Activated T-helper 17 cell treated with anti-CD3 and anti-CD28 coated beads, Interleukin-2, amount 50 U/mL, for 72 hours (primary cell): ENCODE results near the gene FGGY. TPM values are rescaled to one million over a fixed set of nuclear protein-coding genes. Genes with fewer than 3 reads are reported as not detected.

ENCODE experiments used
- ATAC-seq: fragments of 150-1000 bp; cut with Tn5 transposase; replicated peaks from 2 replicates; pipeline ENCODE4 v1.10.0; 2021; ENCODE audit warnings: mild to moderate bottlenecking, moderate library complexity
- H3K27ac Mint-ChIP-seq: one replicate; pipeline ENCODE4 v1.8.0; 2022; ENCODE audit warnings: mixed read lengths
- H3K27me3 Mint-ChIP-seq: one replicate; pipeline ENCODE4 v1.8.0; 2022; ENCODE audit warnings: mixed read lengths
- H3K36me3 Mint-ChIP-seq: one replicate; pipeline ENCODE4 v1.8.0; 2022; ENCODE audit warnings: low read depth, mild to moderate bottlenecking, mixed read lengths
- H3K4me1 Mint-ChIP-seq: one replicate; pipeline ENCODE4 v1.8.0; 2022; ENCODE audit warnings: mixed read lengths
- H3K4me3 Mint-ChIP-seq: one replicate; pipeline ENCODE4 v1.8.0; 2022; ENCODE audit warnings: mild to moderate bottlenecking, mixed read lengths
- H3K9me3 Mint-ChIP-seq: one replicate; pipeline ENCODE4 v1.8.0; 2022; ENCODE audit warnings: mixed read lengths
- total RNA-seq, 2 donors: library from RNA; stranded (reverse); gene quantifications; one replicate each; pipeline ENCODE4 v1.2.3, GENCODE V29; 2022

Gene FGGY
- total RNA-seq, 2 donors from 2014 or later, result 8.1 to 16.4 TPM

DNA sequence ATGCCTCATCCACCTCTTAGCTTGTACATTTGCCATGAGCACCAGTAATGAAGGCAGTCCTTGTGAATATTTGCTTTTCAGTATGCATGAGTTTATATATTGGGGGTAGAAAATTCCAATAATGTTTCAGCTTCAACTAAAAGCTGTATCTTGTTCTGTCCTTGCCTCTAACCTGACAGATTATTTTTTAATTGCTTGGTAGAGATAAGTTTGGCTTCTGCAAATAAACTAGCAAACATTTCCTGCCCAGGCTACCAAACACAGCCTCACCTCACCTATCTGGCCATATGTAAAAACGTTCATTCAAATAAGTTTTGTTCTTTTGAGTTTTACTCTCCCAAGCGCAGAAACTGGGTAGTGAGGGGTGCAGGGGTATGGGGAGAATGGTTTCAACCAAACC, 442.2 kb downstream of the FGGY start:
- Mint-ChIP-seq H3K27ac (no peak overlapping the region), H3K36me3 (no peaks in the 10 kb centered on the region), H3K27me3 (no peaks in the 10 kb centered on the region), H3K4me1 (no peaks in the 10 kb centered on the region), H3K9me3 (peaks cover 7% of the 10 kb centered on the region), H3K4me3 (no peak overlapping the region)
- no peak for ATAC-seq

DNA sequence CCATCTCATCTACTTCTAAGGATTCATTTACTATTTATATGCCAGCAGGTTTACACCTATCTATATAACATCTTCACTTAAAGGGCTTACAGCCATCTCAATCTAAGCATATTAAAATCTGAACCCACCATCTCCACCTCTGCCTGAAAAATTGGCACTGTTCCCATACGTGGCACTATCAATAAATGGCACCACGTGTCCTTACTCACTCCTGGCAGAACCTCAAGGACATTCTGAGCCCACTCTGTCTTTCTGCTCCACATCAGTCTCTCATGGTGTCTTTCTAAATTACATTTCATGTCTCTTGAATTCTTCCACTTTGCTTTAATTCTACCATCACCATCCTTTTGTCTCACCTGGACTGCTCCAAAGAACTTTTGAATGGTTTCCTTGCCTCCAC, 445.6 kb downstream of the FGGY start:
- no peaks in the 10 kb centered on the region for H3K27me3 Mint-ChIP-seq
- H3K27ac Mint-ChIP-seq, result no peak overlapping the region
- ATAC-seq, result no peak
- H3K9me3 Mint-ChIP-seq, result no peaks in the 10 kb centered on the region
- H3K36me3 Mint-ChIP-seq, result no peaks in the 10 kb centered on the region
- H3K4me3 Mint-ChIP-seq, result no peak overlapping the region
- no peaks in the 10 kb centered on the region for H3K4me1 Mint-ChIP-seq

DNA sequence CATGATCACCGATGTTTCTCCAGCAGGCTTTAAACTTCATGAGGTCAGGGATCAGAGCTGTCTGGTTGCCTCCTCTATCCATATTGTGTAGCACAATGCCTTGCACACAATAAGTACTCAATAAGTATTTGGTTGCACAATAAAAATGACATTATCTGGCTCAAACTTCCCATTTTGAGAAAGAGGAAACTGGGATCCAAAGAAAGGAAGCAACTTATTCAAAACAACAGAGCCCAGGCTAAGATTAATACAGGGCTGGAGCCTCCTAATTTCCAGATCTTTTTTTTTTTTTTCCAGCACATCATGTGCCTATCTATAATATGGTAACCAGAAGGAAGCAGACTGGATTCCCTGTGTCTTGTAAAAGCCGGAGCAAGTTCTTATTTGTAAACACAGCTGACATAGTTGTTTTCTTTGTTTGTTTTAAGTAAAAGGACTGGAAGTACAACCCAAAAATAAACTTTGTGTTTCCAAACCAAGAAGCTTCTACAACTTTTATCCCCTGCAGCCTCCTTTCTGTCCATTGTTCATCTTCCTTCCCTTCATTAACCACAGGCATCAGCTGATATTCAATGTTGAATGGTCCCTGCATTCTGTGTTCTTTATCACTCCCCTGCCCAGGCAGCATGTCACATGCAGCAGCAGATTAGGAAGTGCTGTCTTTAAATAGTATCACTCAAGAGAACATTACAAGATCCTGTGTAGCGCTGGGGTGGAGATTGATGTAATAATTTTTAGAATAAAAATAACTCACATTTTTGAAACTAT, 446.6 kb downstream of the FGGY start:
- H3K9me3 Mint-ChIP-seq, result no peaks in the 10 kb centered on the region
- H3K27me3 Mint-ChIP-seq, result no peaks in the 10 kb centered on the region
- no peaks in the 10 kb centered on the region for H3K4me1 Mint-ChIP-seq
- no peak overlapping the region for H3K4me3 Mint-ChIP-seq
- ATAC-seq, result no peak
- no peaks in the 10 kb centered on the region for H3K36me3 Mint-ChIP-seq
- H3K27ac Mint-ChIP-seq, result no peak overlapping the region

- Mint-ChIP-seq H3K36me3 (no peaks in the 10 kb centered on the region), H3K9me3 (no peaks in the 10 kb centered on the region), H3K27me3 (no peaks in the 10 kb centered on the region), H3K27ac (no peak overlapping the region), H3K4me1 (no peaks in the 10 kb centered on the region), H3K4me3 (no peak overlapping the region)
- no peak for ATAC-seq
Measured at GRCh38 chr1:59747420-59748024, 450.6 kb downstream of the FGGY start.

DNA sequence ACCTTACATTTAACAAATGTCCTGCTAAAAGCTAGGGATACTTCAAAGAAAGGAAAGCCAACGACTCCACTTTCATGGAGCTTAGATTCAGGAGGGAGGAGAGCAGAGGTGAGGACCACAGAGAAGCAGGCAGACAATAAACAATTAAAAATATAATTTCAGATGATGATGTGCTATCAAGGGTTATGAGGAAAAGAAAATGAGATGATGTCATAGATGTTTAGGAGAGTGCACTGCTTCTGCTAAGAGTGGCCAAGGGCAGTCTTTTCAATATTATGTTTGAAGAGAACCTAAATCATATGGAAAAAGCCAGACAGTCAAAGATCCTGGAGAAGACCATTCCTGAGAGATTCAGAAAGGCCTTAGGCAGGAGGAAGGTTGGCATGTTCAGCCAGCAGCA, 451.2 kb downstream of the FGGY start:
- Mint-ChIP-seq H3K36me3 (no peaks in the 10 kb centered on the region), H3K27me3 (no peaks in the 10 kb centered on the region), H3K4me3 (no peak overlapping the region), H3K4me1 (no peaks in the 10 kb centered on the region), H3K27ac (no peak overlapping the region), H3K9me3 (no peaks in the 10 kb centered on the region)
- ATAC-seq, result no peak

DNA sequence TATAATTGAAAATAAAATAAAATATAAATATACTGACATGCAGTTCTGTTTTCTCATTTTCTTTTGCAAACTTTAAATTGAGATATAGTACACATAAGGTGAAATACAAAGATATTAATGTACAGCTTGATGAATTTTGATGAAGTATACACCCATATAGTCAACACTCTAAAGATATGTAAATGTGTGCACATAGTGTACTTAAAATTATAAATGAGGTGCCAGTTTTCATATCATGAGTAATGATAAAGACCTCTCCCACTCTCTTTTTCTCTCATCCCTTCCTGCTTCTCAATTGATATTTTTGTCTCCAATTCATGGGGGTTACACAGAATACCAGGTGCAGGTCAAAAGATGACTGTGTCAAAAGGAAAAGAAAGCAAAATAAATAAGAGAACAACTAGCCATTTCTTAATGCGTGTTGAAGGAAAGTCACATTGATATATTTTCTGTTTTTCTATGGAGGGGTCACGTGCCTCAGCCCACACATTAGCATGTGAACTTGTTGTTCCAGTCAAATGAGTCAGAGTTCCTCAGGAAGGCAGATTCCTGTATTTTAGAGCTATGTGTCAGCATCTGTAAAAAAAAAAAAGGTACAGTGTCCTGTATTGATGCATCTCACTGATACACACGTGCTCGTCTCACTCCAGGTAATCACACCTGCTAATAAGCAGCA, 453.6 kb downstream of the FGGY start:
- peak; percentile 47 for ATAC-seq
- no peaks in the 10 kb centered on the region for H3K36me3 Mint-ChIP-seq
- H3K9me3 Mint-ChIP-seq, result no peaks in the 10 kb centered on the region

DNA sequence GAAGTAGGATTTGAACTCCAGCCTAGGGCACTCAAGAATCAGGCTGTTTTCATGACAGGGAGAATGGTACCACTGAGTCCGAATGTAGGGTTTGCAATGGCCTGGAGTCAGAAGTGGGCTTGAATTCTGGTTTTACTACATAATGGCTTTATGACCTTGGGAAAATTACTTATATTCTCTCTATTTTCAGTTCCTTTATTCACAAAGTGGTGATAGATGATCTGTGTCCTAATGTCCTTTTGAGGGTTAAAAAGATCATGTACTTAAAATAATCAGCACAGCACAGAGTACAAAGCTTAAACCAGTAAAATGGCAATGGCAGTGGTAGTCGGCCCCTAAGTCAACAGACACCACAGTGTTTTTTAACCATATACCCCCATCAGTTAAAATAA, 454.1 kb downstream of the FGGY start:
- ATAC-seq, result no peak
- Mint-ChIP-seq H3K27me3 (no peaks in the 10 kb centered on the region), H3K4me1 (no peaks in the 10 kb centered on the region), H3K36me3 (no peaks in the 10 kb centered on the region), H3K4me3 (no peak overlapping the region), H3K9me3 (no peaks in the 10 kb centered on the region), H3K27ac (no peak overlapping the region)

More for the DNA sequence above, 453.6 kb downstream of the FGGY start:
- Mint-ChIP-seq H3K4me1 (no peaks in the 10 kb centered on the region), H3K27ac (no peak overlapping the region), H3K4me3 (no peak overlapping the region), H3K27me3 (no peaks in the 10 kb centered on the region)

DNA sequence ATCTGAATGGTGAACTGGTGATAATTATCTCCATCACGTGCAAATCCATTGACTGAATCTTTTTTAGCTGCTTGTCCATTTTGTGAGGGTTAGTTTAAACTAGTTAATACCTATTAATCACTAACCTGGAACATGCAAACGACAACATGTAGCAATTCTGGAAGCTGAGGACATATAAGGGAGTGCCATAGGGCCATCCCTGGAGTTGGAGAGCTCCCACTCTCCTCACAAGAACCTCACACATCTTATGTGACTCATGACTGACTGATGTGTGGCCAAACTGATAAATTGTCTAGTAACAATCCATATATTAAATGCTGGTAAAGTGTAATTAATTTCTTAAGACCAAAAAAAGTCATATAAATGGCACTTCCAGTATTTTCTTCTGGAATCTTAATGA, 454.9 kb downstream of the FGGY start:
- H3K9me3 Mint-ChIP-seq, result no peaks in the 10 kb centered on the region
- H3K4me1 Mint-ChIP-seq, result no peaks in the 10 kb centered on the region
- no peak overlapping the region for H3K27ac Mint-ChIP-seq
- H3K36me3 Mint-ChIP-seq, result no peaks in the 10 kb centered on the region
- no peak overlapping the region for H3K4me3 Mint-ChIP-seq
- ATAC-seq, result no peak
- H3K27me3 Mint-ChIP-seq, result no peaks in the 10 kb centered on the region

GRCh38 chr1:59752556-59753414, 455.9 kb downstream of the FGGY start:
- no peak overlapping the region for H3K4me3 Mint-ChIP-seq
- H3K36me3 Mint-ChIP-seq, result no peaks in the 10 kb centered on the region
- no peaks in the 10 kb centered on the region for H3K27me3 Mint-ChIP-seq
- peak; percentile 63 for ATAC-seq
- no peaks in the 10 kb centered on the region for H3K4me1 Mint-ChIP-seq
- H3K9me3 Mint-ChIP-seq, result no peaks in the 10 kb centered on the region
- H3K27ac Mint-ChIP-seq, result no peak overlapping the region

GRCh38 chr1:59755069-59755685, 458.3 kb downstream of the FGGY start:
- Mint-ChIP-seq H3K36me3 (no peaks in the 10 kb centered on the region), H3K27ac (no peak overlapping the region), H3K4me1 (no peaks in the 10 kb centered on the region), H3K27me3 (no peaks in the 10 kb centered on the region), H3K4me3 (no peak overlapping the region), H3K9me3 (no peaks in the 10 kb centered on the region)
- ATAC-seq, result no peak

- Mint-ChIP-seq H3K9me3 (no peaks in the 10 kb centered on the region), H3K4me3 (no peak overlapping the region), H3K27me3 (no peaks in the 10 kb centered on the region), H3K36me3 (no peaks in the 10 kb centered on the region), H3K27ac (no peak overlapping the region), H3K4me1 (no peaks in the 10 kb centered on the region)
- no peak for ATAC-seq
Measured at GRCh38 chr1:59757197-59757747, 460.4 kb downstream of the FGGY start.

DNA sequence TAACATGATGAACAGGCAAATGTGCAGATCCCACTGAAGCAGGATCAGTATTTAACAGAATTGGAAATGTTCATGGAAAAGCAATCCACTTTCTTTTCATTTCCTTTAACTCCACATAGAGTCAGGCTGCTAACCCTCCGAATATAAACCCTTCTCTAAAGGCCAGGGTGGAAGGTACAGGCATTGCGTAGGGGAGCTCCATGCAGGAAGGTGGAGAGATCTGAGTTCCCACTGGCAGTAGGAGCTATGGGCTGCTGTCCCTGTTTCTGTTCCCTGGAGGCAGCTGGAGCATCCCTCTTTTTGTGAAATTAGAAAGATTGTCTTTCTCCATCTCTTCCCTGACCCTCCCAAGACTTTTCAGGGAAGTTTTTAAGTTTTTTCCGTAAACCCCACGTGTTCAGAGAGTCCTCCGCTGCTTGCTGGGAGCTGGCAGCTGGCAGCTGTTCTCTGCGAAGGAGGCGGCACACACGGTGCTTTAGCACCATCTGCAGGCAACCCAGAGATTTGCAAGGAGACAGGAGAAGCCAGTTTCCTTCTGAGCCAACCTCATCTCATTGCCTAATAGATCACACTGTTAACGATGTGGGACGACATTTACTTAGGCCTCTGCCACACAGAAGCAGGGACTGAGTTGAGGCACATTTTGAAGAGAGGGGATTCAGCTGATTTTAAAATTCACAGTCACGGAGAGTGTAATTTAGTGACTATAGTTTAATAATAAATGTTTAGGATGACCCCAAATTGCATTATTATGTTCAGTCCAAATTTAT, 462.4 kb downstream of the FGGY start:
- H3K4me1 Mint-ChIP-seq, result no peaks in the 10 kb centered on the region
- H3K27ac Mint-ChIP-seq, result no peak overlapping the region
- H3K36me3 Mint-ChIP-seq, result no peaks in the 10 kb centered on the region
- H3K4me3 Mint-ChIP-seq, result no peak overlapping the region
- peak; percentile 81 for ATAC-seq
- no peaks in the 10 kb centered on the region for H3K27me3 Mint-ChIP-seq
- no peaks in the 10 kb centered on the region for H3K9me3 Mint-ChIP-seq

- no peaks in the 10 kb centered on the region for H3K9me3 Mint-ChIP-seq
- no peak overlapping the region for H3K4me3 Mint-ChIP-seq
- H3K36me3 Mint-ChIP-seq, result no peaks in the 10 kb centered on the region
- H3K27me3 Mint-ChIP-seq, result no peaks in the 10 kb centered on the region
- ATAC-seq, result no peak
- no peak overlapping the region for H3K27ac Mint-ChIP-seq
- no peaks in the 10 kb centered on the region for H3K4me1 Mint-ChIP-seq
Measured at GRCh38 chr1:59761443-59761842, 464.5 kb downstream of the FGGY start.
